Ureter (tissue), 1 donor: ENCODE results near the gene BAD. TPM values are rescaled to one million over a fixed set of nuclear protein-coding genes. Genes with fewer than 3 reads are reported as not detected.

Experiments
- DNase-seq: peaks from one replicate; pipeline ENCODE4 v3.0.0-alpha.2; 2020; ENCODE audit warnings: low spot score
- total RNA-seq: library from RNA; stranded (reverse); gene quantifications from one replicate; pipeline ENCODE4 v1.2.4, GENCODE V29; 2023
- donor health status: DM: yes; HTN: yes; CAD: no.

The BAD gene
- total RNA-seq, 1 donor from 2014 or later, result 43.0 TPM

DNA sequence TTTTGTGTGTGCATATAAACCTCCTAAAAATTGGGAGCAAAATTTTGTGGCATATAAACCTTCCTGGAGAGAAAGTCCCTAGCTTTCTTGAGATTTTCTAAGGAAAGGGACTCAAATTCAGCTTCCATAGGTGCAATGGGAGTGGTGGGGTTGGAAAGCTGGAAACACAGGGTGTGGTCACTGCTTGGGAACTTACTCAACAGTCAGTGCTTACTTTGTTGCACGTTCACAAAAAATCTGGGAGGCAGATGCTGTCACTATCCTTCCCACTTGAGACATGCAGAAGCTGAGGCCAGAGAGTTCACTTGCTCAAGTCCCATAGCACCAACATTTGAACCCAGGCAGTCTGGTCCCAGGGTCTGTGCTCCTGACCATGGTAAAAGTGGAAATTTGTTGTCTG, 11.8 kb upstream of the BAD start:
- no peak for DNase-seq

DNA sequence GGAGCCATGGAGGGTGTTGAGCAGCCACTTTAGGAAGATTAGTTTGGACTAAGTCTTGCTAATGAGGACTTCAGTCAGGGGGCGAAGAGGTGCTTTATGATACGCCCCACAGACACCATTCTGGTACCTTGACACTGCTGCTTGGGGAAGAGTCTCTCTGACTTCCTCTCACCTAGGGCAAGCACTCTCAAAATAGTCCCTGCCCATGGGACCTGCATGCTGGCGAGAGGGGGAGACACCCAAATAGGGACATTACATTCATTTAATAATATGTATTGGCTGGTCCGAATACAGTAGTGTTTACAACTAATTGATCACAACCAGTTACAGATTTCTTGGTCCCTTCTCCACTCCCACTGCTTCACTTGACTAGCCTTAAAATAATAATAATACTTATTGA, 11.3 kb upstream of the BAD start:
- DNase-seq, result no peak

DNA sequence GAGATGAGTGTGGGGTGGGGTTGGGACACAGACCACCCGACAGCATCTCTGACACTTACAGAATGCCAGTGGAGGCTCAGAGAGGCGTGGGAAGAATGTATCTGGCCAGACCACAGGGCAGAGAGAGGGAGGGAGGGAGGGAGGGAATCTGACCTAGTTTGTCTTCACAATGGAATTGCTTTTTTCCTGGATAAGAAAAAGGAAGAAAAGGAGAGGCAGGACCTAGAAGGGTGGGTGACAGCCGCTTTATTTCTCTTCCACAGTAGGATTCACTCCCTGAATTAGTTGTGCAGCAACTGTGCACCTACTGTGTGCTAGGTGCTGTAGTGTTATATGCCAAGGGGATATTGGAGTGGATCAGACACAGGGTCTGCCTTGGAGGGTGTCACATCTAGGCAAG, 10.3 kb upstream of the BAD start:
- no peak for DNase-seq

DNA sequence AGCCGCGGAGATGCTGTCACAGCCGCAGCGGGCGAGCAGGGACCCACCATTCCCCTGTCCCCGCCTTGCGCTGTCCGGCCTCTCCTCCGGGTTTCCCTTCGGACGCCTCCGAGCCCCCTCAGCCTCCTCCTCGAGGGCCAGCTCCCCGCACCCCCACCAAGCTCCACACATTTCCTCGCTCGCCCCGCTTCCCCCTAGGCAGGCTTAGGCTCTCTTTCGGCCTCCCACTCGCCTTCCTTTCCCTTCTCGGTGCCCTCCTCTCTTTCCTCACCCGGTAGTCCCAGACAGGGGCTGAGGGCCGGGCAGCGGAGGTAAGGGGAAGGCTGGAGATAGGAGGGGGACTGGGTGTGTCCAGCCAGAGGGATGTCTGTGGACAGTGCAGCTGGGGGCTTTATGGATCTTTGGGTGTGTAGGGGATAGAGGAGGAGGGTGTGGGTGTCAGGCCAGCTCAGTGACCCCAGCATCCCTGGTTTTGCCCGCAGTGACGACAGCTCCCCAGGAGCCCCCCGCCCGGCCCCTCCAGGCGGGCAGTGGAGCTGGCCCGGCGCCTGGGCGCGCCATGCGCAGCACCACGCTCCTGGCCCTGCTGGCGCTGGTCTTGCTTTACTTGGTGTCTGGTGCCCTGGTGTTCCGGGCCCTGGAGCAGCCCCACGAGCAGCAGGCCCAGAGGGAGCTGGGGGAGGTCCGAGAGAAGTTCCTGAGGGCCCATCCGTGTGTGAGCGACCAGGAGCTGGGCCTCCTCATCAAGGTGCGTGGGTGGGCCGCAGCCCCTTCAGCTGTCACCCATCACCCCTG, 8.2 kb upstream of the BAD start:
- DNase-seq, result no peak

DNA sequence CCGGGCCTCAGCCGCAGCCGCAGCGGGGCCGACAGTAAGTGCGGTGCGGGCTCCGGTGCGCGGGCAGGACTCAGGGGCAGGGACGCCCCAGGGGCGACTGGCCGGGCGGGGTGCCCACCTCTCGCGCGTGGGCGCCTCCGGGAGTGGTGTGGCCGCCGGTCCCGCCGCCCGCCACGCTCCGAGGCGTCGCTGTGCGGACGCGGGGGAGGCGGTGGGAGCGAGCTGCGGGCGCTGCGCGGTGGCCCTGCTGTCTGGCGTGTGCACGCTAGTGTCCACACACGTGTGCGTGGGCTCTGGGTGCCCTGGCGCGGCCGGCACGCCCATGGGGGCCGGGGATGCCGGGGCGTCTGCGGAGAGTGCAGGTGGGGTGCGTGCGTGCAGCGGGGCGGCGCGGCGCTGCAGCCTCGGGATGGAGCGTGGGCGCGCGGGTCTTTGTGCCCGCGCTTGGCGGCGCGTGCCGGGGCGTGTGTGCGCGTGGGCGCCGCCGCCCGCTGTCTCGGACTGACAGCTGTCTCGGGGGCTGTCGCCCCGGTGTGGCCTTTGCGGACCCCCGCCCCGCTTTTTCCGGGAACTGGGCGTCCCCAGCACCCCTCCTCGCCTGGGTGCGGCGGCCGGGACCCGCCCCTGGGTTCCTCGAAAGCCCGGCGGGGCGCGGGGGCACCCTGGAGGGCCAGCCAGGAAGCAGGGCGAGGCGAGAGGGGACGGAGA, 7.4 kb upstream of the BAD start:
- no peak for DNase-seq

DNA sequence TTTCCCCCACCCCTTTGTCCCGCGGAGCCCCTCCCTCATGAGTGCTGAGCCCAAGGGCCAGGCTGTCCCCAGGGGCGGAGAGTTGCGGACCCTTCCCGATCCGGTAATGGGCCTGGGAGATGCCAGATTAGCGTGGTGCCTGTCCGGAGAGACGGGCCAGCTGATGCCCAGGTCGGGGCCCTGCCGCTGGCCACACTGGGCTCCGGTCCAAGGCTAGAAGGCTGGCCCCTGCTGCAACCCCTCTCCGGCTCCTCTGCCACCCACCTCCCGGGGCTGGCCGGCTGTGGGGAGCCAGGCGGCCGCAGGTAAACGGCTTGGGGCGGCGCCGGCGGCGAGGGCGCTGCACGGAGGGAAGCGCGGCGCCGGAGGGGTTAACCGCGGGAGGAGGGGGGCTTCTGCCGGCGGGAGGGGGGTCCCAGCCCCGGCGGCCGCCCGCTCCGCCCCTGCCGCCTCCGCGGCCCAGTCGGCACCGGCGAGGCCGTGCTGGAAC, 6.8 kb upstream of the BAD start, which contains the start of gene KCNK4:
TSS of gene KCNK4 (plus strand) at position 41 of the 490 bp plus-strand sequence. CDS start 1,717 bp downstream, outside the sequence.
- DNase-seq, result no peak

DNA sequence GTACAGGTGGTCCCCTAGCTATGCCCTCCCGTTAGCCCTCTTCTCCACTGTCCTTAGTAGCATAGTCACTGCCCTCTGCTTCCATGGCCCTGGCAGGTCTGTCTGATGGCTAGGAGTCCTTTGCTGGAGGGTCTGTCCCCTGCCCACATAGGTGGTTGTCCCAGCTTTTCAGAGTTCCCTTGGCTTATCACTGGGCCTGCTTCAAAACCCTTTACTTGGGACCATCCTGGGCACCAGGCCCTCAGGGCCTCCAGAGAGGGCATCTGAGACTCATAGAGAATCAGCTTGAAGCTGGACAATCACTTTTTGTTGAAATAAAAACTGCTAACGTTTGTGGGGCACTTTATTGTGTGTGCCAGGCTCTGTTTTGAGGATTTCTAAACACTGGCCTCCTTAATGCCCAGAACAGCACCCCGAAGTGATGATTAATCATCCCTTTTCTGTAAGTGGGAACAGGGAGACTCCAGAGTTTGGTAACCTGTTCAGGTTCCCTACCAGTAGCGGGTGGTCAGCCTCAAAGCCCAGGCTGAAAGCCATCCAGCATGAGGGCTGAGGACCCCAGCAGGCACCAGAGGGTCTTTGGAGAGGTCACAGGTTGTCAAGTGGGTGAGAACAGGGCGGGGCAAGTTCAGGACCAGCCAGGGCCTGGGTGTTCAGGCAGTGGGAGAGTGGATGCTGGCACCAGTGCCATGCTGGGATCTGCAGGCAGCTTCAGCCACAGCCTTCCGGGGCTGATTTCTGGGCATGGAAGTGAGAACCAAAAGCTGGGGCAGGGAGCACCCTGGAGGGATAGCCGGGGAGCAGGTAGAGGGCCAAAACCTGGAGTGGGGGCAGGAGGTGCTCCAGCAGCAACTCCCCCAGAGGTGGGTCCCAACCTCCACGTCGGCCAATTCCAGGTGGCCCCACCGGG, 6.1 kb upstream of the BAD start:
- DNase-seq, result no peak

DNA sequence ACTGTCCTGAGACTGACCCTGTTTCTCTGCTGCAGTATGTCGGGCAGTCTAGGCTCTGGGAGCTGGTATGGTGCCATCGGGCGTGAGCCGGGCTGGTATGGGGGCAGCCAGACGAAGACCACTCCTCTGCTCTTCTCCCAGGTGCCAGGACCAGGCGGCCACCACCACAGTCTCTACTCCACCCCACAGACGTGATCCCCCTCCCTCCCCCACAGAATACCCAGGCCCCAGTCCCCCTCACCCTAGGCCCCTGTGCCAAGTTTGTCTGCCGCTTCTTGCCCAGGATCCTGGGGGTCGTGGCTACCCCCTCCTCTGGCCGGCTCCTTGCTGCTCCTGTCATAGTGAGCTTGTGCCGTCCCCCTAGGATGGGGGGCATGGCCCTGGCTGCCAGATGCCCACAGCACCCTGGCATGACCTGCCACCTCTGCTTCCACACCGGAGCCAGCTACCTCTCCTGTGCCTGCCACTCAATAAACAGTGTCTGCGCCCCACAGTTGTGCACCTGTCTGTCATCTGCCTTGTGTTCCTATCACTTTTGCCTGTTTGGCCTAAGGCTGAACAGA, 4.6 kb upstream of the BAD start:
- DNase-seq, result no peak

DNA sequence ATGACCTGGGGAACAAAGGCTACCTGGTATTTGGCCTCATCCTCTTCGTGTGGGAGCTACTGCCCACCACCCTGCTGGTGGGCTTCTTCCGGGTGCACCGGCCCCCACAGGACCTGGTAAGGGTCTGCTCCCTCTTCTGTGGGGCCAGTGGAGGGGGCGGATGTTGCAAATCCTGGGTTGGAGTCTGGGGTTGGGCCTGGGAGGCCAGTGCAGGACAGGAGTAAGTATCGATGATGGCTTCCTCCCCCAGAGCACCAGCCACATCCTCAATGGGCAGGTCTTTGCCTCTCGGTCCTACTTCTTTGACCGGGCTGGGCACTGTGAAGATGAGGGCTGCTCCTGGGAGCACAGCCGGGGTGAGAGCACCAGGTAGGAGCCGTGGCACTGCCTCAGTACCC, 3.9 kb upstream of the BAD start:
- no peak for DNase-seq

DNA sequence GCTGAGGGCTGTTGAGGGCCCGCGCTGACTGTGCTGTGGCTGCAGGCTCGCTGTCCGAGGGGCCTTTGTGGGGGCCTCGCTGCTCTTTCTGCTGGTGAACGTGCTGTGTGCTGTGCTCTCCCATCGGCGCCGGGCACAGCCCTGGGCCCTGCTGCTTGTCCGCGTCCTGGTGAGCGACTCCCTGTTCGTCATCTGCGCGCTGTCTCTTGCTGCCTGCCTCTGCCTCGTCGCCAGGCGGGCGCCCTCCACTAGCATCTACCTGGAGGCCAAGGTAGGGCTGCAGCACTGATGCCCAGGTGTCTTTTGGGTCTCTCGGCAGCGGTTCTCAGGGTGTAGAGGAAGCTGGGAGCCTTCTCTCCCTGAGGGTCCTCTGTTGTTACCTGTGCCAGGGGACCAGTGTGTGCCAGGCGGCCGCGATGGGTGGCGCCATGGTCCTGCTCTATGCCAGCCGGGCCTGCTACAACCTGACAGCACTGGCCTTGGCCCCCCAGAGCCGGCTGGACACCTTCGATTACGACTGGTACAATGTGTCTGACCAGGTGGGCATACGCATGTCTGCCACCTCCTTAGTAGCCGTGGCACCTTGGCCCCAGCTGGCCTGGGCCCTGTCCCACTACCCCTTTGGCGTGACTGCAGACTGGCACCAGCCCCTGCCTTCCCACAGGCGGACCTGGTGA, 3.3 kb upstream of the BAD start:
- no peak for DNase-seq

DNA sequence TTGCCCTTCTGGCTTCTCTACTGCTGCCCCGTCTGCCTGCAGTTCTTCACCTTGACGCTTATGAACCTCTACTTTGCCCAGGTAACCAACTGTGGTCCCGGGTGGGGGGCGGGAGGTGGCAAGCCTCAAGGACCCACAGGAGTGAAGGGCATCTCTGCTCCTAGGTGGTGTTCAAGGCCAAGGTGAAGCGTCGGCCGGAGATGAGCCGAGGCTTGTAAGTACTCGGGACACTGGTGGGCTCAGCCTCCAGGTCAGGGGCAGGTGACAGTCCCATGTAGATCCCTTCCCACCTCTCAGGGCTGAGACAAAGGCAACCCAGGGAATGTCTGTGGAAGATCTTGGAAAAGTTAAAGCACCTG, 2.3 kb upstream of the BAD start:
- DNase-seq, result no peak

DNA sequence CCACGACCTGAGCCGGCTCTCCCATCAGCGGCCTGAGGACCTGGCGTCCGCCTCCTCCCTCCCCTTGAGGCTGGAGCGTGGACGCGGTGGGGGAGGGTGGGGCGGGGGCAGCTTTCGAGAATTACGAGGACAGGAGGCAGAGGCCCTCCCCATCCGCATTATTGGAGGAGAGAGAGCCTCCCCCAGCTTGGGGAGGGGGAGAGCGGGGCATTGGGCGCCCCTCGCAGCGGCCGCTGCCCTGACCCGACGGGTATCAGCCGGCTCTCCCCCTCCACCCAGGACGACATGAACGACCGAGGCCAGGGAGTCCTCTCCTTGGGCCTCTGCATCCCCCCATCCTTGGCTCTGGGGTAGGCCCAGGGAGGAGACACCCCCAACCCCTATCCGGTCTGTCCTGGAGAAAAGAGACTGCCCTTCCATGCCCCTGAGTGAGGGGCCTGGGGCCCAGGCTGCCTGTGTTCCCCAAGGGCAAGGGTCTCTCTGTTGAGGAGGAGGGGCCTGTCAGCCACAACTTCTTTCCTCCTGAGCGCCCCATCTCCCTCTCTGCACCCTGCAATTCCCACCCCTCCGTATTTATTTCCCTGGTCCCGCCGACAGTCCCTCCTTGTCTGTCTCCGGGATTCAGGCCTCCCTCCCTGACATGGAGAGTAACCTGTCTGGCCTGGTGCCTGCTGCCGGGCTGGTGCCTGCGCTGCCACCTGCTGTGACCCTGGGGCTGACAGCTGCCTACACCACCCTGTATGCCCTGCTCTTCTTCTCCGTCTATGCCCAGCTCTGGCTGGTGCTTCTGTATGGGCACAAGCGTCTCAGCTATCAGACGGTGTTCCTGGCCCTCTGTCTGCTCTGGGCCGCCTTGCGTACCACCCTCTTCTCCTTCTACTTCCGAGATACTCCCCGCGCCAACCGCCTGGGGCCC, 1.7 kb upstream of the BAD start:
- DNase-seq, result no peak

DNA sequence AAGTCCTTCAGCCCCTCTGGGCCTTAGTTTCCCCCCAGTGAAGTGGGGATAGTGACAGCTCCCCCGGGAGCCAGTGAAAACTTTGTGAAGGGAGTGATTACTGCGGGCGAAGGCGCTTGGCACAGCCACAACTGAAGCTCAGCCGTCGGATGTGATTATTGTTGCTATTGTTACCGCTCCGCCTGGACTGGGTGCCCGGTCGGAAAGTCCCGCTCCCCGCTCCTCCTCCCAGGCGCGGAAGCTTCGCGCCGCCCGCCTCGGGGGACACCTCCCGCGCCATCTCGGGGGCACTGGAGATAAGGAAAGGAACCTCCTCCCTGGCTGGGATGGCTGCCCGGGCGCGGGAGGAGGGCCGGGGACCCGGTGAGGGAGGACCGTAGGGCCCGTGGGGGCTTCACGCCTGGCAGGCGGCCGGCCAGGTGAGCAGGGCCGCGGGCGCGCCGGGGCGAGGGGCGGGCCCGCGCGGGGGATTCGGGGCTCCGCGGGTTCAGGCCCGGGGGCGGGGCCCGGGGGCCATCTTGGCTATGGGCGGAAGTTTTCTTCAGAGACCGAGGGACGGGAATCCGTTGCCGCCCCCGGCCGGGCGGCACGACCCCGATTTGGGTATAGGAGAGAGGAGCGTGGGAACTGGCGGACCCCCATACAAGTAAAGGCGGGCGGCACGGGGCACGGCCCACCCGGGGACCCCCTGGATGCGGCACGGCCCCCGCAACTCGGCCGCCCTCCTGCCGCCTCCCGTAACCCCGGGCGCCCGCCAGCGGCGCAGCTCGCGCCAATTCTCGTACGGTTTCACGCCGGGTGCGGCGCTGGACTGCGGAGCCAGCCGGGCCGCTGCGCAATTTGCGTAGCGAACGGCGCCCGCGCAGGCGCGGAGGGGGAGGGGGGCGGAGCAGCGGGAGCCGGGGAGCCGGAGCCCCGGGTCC, 758 bp upstream of the BAD start, which contains the start of gene GPR137:
TSS of gene GPR137 (plus strand) at position 887 of the 923 bp plus-strand sequence. CDS start 677 bp downstream, outside the sequence.
- DNase-seq, result peak; percentile 90

DNA sequence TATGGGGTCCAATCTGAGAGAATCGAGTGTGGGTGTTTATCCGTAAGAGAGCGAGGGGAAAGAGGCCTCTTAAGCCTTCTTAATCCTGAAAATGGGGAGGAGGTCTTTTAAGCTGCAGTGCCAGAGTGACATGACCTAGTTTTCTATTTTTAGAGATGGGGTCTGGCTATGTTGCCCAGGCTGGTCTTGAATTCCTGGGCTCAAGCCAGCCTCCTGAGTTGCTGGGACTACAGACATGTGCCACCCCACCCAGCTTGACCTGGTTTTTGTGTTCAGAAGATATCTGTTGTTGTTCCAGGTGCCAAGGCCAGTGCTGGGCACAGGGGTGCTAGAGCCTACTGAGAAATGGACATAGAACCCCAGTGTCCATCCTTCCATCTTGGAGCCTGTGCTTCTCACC, 1.4 kb downstream of the BAD start:
- DNase-seq, result no peak

DNA sequence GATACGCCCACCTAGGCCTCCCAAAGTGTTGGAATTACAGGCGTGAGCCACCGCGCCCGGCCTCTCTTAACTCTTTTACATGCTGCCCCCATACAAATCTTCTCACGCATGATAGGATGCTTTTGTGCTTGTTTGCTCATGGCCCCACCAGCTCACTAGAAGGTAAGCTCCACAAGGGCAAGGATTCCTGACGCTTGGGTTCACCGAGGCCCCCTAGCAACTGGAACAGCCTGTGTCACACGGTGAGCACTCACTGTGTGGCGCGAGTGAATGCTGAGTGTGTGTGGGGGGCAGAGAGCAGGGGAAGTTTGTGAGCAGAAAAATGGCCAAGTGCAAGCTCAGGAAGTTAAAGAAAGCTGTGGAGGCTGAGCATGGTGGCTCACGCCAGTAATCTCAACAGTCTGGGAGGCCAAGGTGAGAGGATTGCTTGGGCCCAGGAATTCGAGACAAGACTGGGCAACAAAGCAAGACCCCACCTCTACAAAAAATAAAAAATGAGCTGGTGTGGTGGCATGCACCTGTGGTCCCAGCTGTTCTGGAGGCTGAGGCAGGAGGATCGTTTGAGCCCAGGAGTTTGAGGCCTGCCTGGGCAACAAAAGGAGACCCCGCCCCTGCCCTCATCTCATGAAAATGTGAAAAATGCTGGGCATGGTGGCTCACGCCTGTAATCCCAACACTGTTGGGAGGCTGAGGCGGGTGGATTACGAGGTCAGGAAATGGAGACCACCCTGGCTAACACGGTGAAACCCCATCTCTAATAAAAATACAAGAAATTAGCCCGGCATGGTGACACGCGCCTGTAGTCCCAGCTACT, 2.3 kb downstream of the BAD start:
- no peak for DNase-seq

DNA sequence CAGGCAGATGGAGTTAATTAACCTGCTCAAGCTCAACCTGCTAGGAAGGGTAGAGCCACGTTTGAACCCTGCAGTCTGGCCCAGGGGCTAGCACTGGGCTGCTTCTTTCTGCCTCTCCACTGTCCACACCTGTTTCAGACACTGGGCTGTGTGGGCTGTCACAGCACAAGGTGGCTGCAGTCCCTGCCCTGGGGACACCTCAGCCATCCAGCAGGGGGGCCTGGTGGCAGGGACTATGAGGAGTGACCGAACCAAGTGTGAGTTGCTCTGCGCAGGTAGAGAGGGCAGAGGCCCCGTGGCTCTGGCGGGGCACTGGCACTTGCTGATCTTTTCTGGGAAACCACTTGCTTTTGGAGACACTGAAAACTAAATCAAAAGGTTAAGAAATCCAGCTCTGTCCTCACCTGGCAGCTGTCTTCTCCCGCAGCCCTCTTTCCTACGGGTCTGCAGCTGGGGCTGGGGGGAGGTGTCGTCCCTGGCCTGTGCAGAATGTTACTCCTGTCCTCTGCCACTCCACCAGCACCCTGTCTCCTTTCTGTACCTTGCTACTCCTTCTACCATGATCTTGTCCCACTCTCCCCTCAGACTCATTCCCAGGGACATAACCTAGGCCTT, 5.8 kb downstream of the BAD start:
- DNase-seq, result no peak

DNA sequence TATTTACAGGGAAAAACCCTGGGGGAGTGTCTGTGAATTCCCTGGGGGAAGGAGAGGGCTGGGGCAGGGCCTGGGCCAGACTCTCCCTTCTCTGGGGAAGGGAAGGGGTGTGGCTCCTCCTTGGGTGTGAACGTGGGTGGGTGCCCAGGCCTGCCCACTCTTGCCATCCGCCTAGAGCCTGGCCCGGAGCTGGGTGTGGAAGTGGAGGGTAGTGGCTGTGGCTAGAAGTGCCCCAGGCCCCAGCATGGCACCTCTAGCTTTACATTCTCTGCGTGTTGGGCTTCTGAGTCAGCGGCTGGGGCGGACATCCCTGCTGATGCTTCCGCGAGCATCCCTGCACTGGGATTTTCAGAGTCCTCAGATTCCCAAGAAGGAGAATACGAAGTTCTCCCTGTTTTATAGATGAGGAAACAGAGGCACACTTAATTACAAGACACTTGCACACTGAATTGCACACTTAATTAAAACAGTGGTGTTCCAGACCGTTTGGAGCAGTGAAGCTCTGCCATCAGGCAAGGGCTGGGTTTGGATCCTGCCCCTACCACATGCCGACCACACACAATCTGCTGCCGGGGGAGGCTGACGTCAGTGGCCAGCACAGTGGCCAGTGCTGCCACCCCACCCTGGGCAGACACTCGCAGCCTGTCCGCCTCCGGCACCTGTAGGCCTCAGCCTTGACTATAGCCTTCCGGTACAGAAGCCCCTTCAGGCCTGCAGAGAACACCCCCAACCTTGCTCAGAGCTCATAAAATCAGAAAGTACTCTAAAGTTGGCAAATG, 7.6 kb downstream of the BAD start:
- DNase-seq, result peak; percentile 78
